ENCODE measurements around the gene PDE4B. TPM values are rescaled to one million over a fixed set of nuclear protein-coding genes. Genes with fewer than 3 reads are reported as not detected.

PDE4B gene
- total and polyA plus RNA-seq, 7 donors, result 4.1 to 191 (median 16.3) TPM

- WGBS, 3 donors, result 49 to 57% (median 57%) methylated on average over 4 of the region's 4 CpGs
These were observed 277.5 kb downstream of the PDE4B start for GRCh38 chr1:66069976-66070876.

GRCh38 chr1:66073388-66073787 lies 280.7 kb downstream of the PDE4B start:
- no peaks in the 10 kb centered on the region for H3K4me1 ChIP-seq
- ATAC-seq, result no peak
- no peak for TF ChIP-seq CTCF (IDR thresholded peaks at IDR 0.05)
- no peak overlapping the region for H3K4me3 ChIP-seq
- no peaks in the 10 kb centered on the region for H3K36me3 ChIP-seq (ENCODE audit: insufficient read depth in 1 of 2, low read depth in 1 of 2)
- WGBS, 3 donors, result 52 to 58% (median 53%) methylated on average over 2 of the region's 2 CpGs
- H3K9me3 ChIP-seq, result no peaks in the 10 kb centered on the region
- no peak for DNase-seq
- intact Hi-C loops (cut with DNase I), result no loop called here
- no peak overlapping the region for H3K27ac ChIP-seq
- no peaks in the 10 kb centered on the region for H3K27me3 ChIP-seq (ENCODE audit: insufficient read depth in 3 of 3, low read length in 2 of 3)

More at GRCh38 chr1:66069976-66070876, 277.5 kb downstream of the PDE4B start:
- ATAC-seq (no peak), DNase-seq (no peak)
- H3K4me3 ChIP-seq, result no peak overlapping the region
- no peaks in the 10 kb centered on the region for H3K9me3 ChIP-seq
- no peak for TF ChIP-seq CTCF (IDR thresholded peaks at IDR 0.05)
- no peaks in the 10 kb centered on the region for H3K27me3 ChIP-seq (ENCODE audit: insufficient read depth in 3 of 3, low read length in 2 of 3)
- no peaks in the 10 kb centered on the region for H3K36me3 ChIP-seq (ENCODE audit: insufficient read depth in 1 of 2, low read depth in 1 of 2)
- H3K4me1 ChIP-seq, result no peaks in the 10 kb centered on the region
- no peak overlapping the region for H3K27ac ChIP-seq
- intact Hi-C loops (cut with DNase I), result no loop called here

GRCh38 chr1:66074147-66074546 lies 281.5 kb downstream of the PDE4B start:
- Histone ChIP-seq H3K36me3 (ENCODE audit: insufficient read depth in 1 of 2, low read depth in 1 of 2) (no peaks in the 10 kb centered on the region), H3K4me1 (no peaks in the 10 kb centered on the region), H3K27ac (no peak overlapping the region), H3K9me3 (no peaks in the 10 kb centered on the region), H3K27me3 (ENCODE audit: insufficient read depth in 3 of 3, low read length in 2 of 3) (no peaks in the 10 kb centered on the region), H3K4me3 (no peak overlapping the region)
- no peak for DNase-seq
- WGBS, 3 donors, result 84 to 91% (median 88%) methylated on average over 2 of the region's 2 CpGs
- no peak for ATAC-seq
- intact Hi-C loops (cut with DNase I), result no loop called here
- no peak for TF ChIP-seq CTCF (IDR thresholded peaks at IDR 0.05)

- Histone ChIP-seq H3K4me1 (no peaks in the 10 kb centered on the region), H3K27me3 (ENCODE audit: insufficient read depth in 3 of 3, low read length in 2 of 3) (no peaks in the 10 kb centered on the region), H3K4me3 (no peak overlapping the region), H3K27ac (no peak overlapping the region), H3K9me3 (no peaks in the 10 kb centered on the region), H3K36me3 (ENCODE audit: insufficient read depth in 1 of 2, low read depth in 1 of 2) (no peaks in the 10 kb centered on the region)
- DNase-seq, result no peak
- 83 to 86% (median 84%) methylated on average over 6 of the region's 6 CpGs for WGBS, 3 donors
- intact Hi-C loops (cut with DNase I), result no loop called here
- ATAC-seq, result no peak
- TF ChIP-seq CTCF (IDR thresholded peaks at IDR 0.05), result no peak
These were observed 285.7 kb downstream of the PDE4B start for GRCh38 chr1:66078412-66078811.

Data from psoas muscle (tissue), 8 donors.